Measurements from ENCODE around the gene THAP10. TPM values are rescaled to one million over a fixed set of nuclear protein-coding genes. Genes with fewer than 3 reads are reported as not detected.

The THAP10 gene
- 1 to 10 TPM; 1.3 to 3.0 TPM for total RNA-seq

DNA sequence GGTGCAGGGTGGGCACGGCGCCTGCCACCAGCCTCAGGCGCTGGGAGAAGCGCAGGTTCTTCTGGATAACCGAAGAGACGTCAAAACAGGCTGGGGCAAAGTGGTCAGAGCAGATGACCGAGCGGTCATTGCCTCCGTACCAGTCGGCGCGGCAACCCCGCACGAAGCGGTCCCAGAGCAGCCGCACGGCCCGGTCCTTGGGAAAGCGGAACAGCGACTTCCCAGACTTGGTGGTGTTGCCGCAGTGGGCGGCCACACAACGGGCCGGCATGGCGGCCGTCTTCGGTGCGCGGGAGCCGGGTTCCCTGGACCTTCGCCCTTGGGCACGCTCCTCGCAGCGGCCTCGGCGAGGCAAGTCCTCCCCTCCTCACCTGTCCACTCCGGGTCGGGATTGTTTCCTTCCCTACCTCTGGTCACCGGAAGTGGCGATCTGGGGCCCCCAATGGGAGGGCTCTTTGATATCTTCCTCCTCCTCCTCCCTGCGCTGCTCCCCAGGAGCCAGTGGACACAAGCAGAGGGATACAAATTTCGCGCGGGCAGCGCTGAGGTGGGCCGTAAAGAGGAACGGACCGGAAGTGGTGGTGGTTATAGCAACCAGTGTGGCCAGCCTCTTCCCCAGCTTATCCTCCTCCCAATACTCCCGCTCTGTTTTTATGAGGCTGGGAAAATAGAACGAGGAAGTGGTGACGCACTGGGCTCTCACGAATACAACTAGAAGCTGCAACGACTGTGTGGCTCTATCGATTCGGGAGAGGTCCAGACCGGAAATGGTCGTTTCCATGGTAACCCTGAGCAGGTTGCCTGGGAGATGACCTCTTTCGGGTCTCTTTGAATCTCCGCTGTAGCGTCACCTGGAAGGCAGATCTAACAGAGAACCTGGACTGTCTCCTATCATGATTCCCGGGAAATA, at the start of gene THAP10, which contains the start of gene LRRC49:
Gene THAP10, minus strand, starts transcription at position 432 of the 910 bp plus-strand sequence. Its CDS starts 161 bp downstream, at position 271.
Gene LRRC49, plus strand, starts transcription at position 825 of the 910 bp plus-strand sequence. Its CDS starts 69 bp downstream, at position 894.
- peak in 2 of 3 donors; percentile 19 to 36 for TF ChIP-seq POLR2A (IDR thresholded peaks at IDR 0.05)
- TF ChIP-seq CTCF (IDR thresholded peaks at IDR 0.05) = no peak
- Histone ChIP-seq H3K9me3 (no peaks in the 10 kb centered on the region), H3K4me1 (peaks cover 15% of the 10 kb centered on the region), H3K27me3 (no peaks in the 10 kb centered on the region), H3K4me3 (peak within 1 kb of the TSS; percentile 1 to 82), H3K36me3 (replicated peaks in 1 of 2; ENCODE audit: insufficient read depth in 1 of 2, low read depth in 2 of 2) (no peaks in the 10 kb centered on the region), H3K27ac (peak within 1 kb of the TSS; percentile 42 to 67 (median 64))
- intact Hi-C loops (cut with DNase I) = no loop called here
- WGBS, 2 donors = 1% methylated on average over 15 to 61 of the region's 61 CpGs
- peak; percentile 83 to 89 (median 86) for DNase-seq
- peak; percentile 96 for ATAC-seq

- ATAC-seq (no peak), DNase-seq (no peak)
- no peaks in the 10 kb centered on the region for H3K27me3 ChIP-seq
- no peaks in the 10 kb centered on the region for H3K36me3 ChIP-seq (replicated peaks in 1 of 2; ENCODE audit: insufficient read depth in 1 of 2, low read depth in 2 of 2)
- intact Hi-C loops (cut with DNase I) = no loop called here
- H3K4me1 ChIP-seq = no peaks in the 10 kb centered on the region
- no peaks in the 10 kb centered on the region for H3K9me3 ChIP-seq
- H3K27ac ChIP-seq = no peak overlapping the region
- TF ChIP-seq CTCF (IDR thresholded peaks at IDR 0.05) (no peak), POLR2A (IDR thresholded peaks at IDR 0.05) (no peak)
- 52 to 55% methylated on average over 4 of the region's 4 CpGs for WGBS, 2 donors
- no peak overlapping the region for H3K4me3 ChIP-seq
Measured at GRCh38 chr15:70936326-70936725, 44.1 kb upstream of the THAP10 start.

DNA sequence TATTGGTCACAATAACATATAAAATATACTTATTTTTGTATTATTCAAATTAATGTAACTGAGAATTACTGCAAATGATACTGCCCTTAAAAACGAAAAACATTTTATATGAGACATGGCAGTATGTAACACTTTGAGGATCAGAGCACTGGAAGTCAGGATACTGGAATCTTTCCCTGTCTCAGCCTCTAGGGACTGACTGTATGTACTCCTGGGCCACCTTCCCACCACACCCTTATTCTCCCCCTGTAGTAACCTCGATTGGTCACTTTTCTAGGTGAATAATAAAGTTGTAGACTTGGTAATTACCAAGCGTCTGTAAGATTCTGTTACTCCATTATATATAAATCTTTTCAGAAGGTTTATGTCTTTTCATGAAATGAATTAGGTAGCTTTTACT, 43.4 kb upstream of the THAP10 start:
- H3K9me3 ChIP-seq = no peaks in the 10 kb centered on the region
- H3K27me3 ChIP-seq = no peaks in the 10 kb centered on the region
- DNase-seq (no peak), ATAC-seq (no peak)
- TF ChIP-seq CTCF (IDR thresholded peaks at IDR 0.05) = no peak
- TF ChIP-seq POLR2A (IDR thresholded peaks at IDR 0.05) = no peak
- H3K4me3 ChIP-seq = no peak overlapping the region
- 71 to 72% methylated on average over 3 of the region's 3 CpGs for WGBS, 2 donors
- H3K4me1 ChIP-seq = no peaks in the 10 kb centered on the region
- intact Hi-C loops (cut with DNase I) = no loop called here
- H3K36me3 ChIP-seq (replicated peaks in 1 of 2; ENCODE audit: insufficient read depth in 1 of 2, low read depth in 2 of 2) = no peaks in the 10 kb centered on the region
- no peak overlapping the region for H3K27ac ChIP-seq

DNA sequence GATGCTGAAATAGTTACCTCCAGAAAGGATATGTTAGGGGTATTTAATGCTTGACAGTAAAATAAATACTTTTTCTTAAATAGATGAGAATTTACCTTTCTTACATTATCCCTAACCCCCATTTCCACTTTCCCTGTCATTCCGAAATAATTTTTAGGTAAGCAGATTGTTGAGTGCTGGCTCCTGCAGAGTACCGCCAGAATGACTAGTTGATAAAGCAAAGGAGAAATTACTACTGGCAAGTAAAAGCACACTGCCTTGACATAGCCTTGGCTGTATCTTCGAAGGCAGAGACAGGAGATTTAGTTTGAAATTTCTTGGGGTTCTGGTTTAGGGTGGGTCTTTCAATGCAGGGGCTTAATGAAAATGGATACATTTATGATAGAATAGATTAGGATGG, 41.2 kb upstream of the THAP10 start:
- Histone ChIP-seq H3K27ac (no peak overlapping the region), H3K4me3 (no peak overlapping the region), H3K9me3 (no peaks in the 10 kb centered on the region), H3K4me1 (no peaks in the 10 kb centered on the region), H3K36me3 (replicated peaks in 1 of 2; ENCODE audit: insufficient read depth in 1 of 2, low read depth in 2 of 2) (no peaks in the 10 kb centered on the region), H3K27me3 (no peaks in the 10 kb centered on the region)
- ATAC-seq (no peak), DNase-seq (no peak)
- intact Hi-C loops (cut with DNase I) = no loop called here
- TF ChIP-seq CTCF (IDR thresholded peaks at IDR 0.05) (no peak), POLR2A (IDR thresholded peaks at IDR 0.05) (no peak)
- 51 to 67% methylated on average over 3 of the region's 3 CpGs for WGBS, 2 donors
